ENCODE results near the gene CTNND2. TPM values are rescaled to one million over a fixed set of nuclear protein-coding genes. Genes with fewer than 3 reads are reported as not detected.

CTNND2 gene
- total RNA-seq, 1 experiment from 2014 or later, result 11.4 TPM

DNA sequence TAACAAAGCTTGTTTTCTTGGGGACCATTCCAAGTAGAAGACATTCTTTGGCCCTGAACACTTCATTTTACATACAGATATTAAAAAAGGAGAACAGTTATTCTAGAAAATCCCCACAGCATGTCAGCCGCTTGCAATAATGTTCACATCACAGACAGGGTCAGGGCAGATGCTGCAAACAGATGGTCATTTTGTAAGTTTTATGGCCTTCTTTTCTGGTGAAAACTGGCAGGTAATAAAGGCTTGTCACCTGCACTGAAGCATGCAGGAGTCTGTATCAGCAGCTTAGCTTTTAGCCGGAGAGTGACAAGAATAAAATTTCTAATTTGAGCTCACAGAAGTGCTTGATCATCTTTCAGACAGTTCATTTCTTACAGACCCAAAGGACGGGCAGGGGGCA lies 922.3 kb downstream of the CTNND2 start:
- no peak for DNase-seq (ENCODE audit: extremely low read depth, low read depth)

DNA sequence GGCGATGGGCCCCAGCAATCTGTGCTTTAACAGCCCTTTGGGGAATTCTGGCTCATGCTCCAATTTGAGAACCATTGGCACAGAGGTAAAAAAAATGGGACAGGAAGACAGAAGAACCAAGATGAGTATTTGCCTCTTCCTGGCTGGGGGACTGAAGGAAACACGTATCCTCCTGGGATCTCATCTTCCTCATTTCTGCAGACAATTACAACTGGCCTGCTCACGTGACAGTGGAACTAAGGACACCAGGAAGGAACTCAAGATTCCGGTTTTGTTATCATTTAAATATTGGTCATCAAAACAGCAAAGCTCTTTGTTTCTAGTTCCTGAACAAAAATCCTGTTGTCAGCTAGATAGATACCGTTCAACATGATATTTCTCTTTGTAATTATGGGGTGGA lies 927.2 kb downstream of the CTNND2 start:
- DNase-seq (ENCODE audit: extremely low read depth, low read depth), result no peak

- DNase-seq (ENCODE audit: extremely low read depth, low read depth), result no peak
These were observed 928.3 kb downstream of the CTNND2 start for GRCh38 chr5:10975945-10976344.

- no peak for DNase-seq (ENCODE audit: extremely low read depth, low read depth)
These were observed 929.4 kb downstream of the CTNND2 start for GRCh38 chr5:10974850-10975249.

- DNase-seq (ENCODE audit: extremely low read depth, low read depth), result no peak
These were observed 930.9 kb downstream of the CTNND2 start for GRCh38 chr5:10973316-10973715.

- no peak for DNase-seq (ENCODE audit: extremely low read depth, low read depth)
These were observed 934.5 kb downstream of the CTNND2 start for GRCh38 chr5:10969684-10970180.

GRCh38 chr5:10964806-10965205 lies 939.4 kb downstream of the CTNND2 start:
- no peak for DNase-seq (ENCODE audit: extremely low read depth, low read depth)

DNA sequence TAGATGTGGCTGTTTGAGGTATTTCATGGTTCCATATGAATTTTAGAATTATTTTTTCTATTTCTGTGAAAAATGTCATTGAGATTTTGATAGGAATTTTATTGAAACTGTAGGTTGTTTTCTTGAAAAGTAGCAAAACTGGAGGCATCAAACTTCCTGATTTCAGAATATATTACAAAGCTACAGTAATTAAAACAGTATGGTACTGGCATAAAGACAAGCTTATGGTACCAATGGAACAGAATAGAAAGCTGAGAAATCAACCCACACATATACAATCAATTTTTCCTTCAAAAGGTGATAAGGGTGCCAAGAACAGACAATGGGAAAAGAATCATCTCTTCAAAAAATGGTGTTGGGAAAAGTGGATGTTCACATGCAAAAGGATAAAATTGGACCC lies 945.5 kb downstream of the CTNND2 start:
- DNase-seq (ENCODE audit: extremely low read depth, low read depth), result no peak

- no peak for DNase-seq (ENCODE audit: extremely low read depth, low read depth)
These were observed 954.2 kb downstream of the CTNND2 start for GRCh38 chr5:10949856-10950630.

DNA sequence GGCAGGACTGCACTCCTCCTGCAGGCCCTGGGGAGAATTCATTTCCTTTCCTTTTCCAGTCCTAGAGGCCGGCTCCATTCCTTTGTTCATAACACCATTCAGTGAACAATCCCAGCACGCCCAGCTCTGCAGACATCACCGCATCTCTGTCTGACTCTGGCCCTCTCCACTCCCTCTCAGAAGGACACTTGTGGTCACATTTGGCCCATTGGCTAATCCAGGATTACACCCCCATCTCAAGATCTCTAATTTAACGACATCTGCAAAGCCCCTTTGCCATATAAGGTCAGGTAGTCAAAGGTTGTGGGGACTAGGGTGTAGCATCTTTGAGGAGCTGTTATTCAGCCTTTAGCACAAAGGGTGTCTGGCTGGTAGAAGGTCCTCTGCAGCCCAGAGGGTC lies 958.2 kb downstream of the CTNND2 start:
- no peak for DNase-seq (ENCODE audit: extremely low read depth, low read depth)

DNA sequence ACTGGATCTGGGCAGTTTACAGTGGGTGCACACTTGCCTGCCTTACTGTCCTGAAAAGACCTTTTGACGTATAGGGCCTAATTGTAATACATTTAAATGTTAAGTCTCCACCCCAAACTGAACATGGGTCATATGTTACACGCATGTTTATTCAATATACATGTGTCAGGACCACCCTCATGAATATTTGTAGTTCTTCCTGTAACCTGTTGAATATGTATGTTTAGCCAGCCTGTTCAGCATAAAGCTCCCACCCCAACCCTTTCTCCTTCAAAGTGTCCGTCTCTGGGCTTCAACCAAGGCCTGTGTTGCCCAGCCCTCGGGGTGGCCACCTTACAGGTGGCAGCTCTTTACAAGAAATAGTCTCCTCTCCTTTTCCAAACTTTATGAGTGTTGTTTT lies 962.3 kb downstream of the CTNND2 start:
- no peak for DNase-seq (ENCODE audit: extremely low read depth, low read depth)

GRCh38 chr5:10936081-10936855 lies 968.0 kb downstream of the CTNND2 start:
- DNase-seq (ENCODE audit: extremely low read depth, low read depth), result no peak

DNA sequence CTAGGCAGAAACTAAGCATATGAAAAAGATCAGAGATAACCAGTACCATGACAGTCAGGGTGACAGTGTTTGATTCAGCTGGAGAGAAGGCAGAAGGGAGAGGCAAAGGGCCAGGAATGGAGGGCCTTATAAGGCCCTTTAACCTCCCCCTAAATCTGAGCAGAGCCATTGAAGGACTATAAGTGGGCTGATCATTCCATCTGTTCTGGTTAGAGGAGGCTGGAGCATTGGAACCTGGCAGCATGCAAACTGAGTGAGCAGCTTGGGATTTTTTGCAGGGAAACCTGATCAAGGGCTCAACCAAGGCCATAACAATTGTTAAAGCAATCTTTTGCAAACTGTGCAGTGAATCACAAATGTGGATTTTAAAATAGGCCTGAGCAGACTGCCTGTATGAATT lies 968.7 kb downstream of the CTNND2 start:
- no peak for DNase-seq (ENCODE audit: extremely low read depth, low read depth)

GRCh38 chr5:10934783-10935355 lies 969.4 kb downstream of the CTNND2 start:
- DNase-seq (ENCODE audit: extremely low read depth, low read depth), result no peak

- DNase-seq (ENCODE audit: extremely low read depth, low read depth), result no peak
These were observed 971.1 kb downstream of the CTNND2 start for GRCh38 chr5:10933121-10933520.

DNA sequence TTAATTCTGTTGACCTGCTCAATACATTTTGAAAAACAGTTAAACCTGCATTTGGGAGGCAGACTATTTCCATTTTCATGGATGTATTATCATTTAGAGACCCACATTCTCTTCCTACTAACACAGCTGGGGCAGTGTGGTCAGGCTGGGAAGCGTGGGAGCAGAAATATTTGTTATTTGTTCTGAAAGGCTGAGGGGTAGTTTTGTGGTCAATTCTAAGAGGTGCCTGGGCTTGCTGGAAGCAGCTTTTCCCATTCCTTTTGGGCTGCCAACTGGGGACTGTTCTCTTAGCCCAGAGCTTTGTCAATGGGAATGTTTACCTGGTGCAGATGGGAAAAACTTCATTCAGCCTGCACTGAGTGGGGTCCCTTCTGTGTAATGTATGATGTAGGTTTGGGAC lies 971.8 kb downstream of the CTNND2 start:
- no peak for DNase-seq (ENCODE audit: extremely low read depth, low read depth)

GRCh38 chr5:10927608-10928007 lies 976.6 kb downstream of the CTNND2 start:
- DNase-seq (ENCODE audit: extremely low read depth, low read depth), result no peak

- no peak for DNase-seq (ENCODE audit: extremely low read depth, low read depth)
These were observed 980.9 kb downstream of the CTNND2 start for GRCh38 chr5:10923310-10923709.

All from NCI-H460 (cell line).